Measurements from ENCODE around the gene INPP5A.

The INPP5A gene

DNA sequence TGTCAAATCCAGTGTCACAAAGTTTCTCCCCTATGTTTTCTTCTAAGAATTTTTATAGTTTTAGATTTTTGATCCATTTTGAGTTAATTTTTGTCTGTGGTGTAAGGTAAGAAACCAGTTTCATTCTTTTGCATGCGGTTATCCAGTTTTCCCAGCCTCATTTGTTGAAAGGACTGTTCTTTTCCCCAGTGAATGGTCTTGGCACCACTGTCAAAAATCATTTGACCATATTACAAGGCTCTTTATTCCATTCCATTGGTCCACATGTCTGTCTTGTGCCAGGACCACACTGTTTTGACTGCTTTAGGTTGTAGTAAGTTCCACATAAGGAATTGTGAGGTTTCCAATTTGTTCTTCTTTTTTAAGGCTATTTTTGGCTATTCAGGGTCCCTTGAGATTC is 64.0 kb downstream of the INPP5A start:
- no peak for DNase-seq

DNA sequence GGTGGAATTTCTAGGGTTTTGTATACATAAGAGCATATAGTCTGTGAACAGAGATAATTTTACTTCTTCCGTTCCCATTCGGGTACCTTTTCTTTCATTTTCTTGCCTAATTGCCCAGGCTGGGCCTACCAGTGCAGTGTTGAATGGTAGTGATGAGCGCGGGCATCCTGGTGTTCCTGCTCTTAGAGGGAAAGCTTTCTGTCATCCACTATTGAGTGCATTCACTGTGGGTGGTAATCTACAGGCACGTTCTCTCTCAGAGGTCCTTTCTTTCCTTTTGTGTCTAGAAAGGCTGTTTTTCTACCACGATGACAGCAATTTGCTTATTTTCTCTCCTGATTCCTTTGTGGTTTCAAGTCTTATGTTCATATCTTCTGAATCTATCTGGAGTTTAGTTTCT is 65.0 kb downstream of the INPP5A start:
- no peak for DNase-seq

DNA sequence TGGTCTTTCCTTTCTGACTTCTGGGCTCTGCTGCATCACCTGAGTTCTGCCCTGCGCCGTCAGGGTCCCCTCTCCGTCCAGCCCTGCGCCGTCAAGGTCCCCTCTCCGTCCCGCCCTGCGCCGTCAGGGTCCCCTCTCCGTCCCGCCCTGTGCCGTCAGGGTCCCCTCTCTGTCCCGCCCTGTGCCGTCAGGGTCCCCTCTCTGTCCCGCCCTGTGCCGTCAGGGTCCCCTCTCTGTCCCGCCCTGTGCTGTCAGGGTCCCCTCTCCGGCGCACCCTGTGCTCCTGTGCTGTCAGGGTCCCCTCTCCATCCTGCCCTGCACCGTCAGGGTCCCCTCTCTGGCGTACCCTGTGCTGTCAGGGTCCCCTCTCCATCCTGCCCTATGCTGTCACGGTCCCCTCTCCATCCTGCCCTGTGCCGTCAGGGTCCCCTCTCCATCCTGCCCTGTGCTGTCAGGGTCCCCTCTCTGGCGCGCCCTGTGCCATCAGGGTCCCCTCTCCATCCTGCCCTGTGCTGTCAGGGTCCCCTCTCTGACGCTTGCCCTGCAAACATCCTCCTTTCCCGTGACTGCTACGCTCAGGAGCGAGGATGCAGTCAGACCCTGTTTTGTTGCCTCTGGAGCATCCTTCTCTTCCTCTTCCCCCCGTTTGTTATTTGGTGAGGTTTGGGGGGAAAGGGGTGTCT is 66.4 kb downstream of the INPP5A start:
- no peak for DNase-seq

DNA sequence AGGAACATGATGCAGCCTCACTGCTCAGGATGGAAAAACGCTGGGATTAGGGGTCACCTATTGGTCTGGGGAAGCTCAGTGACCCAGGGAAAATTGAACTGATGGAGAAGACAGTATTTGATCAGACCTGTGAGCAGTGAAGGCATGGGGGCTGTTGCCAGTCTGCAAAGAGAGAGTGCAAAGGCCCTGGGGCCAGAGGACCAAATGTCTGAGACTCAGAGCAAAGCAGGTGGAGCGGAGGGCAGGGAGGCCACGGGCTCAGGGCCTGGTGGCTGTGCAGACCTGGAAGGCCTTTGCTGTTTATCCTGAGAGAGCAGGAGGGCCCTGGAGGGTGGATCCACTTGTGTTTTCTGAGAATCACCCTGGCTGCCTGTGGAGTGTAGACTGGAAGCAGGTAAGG is 67.1 kb downstream of the INPP5A start:
- no peak for DNase-seq

DNA sequence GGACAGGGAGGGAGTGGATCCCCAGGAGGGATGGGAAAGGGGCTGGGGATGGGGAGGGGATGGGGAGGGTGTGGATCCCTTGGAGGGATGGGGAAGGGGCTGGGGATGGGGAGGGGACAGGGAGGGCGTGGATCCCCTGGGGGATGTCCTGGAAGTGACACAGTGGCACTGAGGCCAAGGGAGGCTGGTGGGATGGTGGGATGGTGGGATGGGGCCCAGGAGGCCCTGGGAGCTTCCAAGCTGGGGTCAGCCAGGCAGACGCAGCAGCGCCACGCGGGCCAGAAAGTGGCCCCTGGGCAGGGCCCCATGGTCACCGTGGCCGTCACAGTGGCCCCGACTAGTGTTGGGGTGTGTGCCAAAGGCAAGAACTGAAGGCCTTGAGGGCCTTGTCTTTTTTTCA is 67.8 kb downstream of the INPP5A start:
- DNase-seq = no peak

DNA sequence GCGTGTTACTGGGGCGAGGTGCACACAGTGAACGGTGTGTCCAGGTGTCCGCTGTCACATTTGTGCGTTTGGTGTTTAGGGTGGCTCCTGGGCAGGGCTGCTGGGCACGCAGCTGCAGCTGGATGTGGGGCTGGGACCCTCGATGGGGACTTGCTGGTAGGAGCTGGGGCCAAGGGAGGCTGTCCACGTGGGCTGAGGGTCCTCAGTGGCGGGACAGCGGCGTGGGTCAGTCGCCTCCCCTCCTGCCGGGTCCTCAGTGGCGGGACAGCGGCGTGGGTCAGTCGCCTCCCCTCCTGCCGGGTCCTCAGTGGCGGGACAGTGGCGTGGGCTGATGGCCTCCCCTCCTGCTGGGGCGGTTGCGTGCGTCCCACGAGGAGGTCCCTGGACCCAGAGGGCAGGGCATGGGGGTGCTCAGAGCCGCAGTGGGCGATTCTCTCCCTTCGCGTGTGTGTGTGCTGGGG is 68.5 kb downstream of the INPP5A start:
- no peak for DNase-seq

DNA sequence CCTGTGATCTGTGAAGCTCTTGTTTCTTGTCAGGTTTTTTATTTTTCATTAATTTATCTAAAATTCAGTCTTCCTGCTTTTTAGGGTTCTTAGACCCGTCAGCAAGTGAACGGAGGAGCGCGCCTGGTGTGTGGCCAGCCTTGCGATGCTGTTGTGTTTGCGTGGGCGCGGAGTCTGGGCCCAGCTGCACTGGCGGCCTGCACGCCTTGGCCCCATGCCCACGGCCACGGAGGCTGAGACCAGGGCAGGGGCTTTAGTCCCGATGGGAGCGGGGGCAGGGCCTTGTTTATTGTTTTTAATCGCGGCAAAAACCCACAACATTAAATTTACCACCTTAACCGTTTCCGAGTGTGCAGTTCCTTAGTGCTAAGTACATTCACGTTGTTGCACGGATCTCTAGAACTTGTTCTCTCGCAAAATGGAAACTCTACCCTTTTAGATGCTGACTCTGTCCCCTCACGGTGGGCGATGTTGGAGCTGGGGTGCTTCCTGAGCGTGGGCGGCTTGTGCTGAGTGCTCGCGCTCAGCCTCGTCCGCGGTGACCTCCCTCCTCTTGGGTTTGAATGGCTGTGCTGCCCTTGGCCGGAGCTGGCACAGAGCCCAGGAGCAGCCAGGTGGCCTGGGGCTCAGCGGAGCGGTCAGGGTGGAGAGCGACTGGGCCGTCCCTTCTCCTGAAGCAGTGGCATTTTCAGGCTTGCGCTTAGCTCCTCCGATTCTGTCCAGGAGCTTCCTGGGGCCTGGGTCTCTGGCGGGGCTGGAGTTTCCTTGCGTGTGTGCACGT is 69.1 kb downstream of the INPP5A start:
- no peak for DNase-seq

DNA sequence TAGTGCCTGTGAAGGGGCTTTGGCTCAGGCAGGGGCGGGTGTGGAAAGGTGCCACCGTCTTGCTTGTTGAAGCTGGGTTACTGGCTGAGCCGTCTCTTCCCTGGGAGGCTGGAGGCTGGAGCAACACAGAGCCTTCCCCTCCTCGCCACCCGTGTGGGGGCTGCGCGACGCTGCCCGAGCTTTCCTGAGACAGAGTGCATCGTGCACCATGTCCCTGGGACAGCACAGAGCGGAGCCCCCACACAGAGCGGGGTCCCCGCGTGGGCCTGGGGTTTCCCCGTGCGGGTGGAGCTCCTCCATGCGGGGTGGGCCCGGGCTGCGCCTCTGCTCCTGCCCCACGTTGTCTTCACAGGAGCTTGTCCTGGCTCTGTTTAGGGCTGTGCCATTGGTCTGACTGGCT is 69.9 kb downstream of the INPP5A start:
- no peak for DNase-seq

DNA sequence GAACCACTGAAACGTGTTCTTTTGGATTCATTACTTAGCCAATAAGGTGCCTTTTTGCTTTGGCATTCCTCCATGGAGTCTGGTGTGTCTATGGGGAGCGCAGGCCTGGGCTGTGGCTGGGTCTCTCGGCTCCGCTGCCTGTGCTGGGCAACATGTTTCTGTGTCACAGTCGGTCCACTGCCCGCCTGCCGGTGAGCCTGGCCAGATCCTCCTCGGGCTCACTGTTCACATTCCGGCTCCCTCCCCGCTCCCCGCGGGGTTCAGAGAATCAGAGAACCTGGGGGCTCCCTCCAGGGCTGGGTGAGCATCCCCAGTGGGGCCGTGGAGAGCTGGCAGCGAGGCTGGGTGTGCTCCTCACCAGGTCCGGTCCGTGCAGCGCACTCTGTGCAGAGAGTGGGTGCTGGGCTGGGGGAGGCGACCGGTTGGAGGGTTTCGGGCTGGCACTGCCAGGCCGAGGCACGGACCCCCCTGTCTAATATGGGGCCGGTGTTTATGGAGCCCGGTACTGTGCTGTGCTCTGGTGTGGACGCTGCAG is 70.4 kb downstream of the INPP5A start:
- no peak for DNase-seq

DNA sequence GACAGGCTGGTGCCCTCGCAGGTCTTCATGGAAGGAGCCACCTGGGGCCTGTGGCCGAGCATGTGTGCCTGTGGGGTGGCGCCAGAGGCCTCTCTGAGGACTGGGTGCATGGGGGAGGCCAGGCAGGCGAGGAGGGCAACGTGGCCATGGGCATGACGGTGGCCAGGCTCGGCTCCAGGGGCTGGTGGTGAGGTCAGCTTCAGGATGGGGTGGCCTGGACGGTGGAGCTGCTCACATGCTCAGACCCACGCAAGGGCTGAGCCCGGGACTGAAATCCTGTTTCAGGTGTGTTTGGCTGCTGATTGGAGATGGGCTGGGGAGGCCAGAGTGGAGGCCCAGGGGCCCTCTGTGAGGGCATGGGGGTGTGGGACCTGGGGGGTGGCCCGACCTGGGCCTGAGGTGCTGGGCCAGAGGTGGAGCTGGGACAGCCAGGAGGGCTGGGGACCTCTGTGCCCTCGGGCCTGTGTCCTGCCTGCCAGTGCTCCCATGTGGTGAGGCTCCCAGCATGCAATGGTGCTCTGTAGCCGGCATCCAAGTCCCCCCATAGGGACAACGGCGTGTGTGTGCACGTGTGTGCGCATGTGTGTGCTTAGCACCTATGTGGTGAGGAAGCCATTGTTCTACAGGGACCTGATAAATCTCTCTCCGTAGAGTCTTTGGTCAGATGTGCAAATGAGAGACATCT is 71.1 kb downstream of the INPP5A start:
- DNase-seq = no peak

DNA sequence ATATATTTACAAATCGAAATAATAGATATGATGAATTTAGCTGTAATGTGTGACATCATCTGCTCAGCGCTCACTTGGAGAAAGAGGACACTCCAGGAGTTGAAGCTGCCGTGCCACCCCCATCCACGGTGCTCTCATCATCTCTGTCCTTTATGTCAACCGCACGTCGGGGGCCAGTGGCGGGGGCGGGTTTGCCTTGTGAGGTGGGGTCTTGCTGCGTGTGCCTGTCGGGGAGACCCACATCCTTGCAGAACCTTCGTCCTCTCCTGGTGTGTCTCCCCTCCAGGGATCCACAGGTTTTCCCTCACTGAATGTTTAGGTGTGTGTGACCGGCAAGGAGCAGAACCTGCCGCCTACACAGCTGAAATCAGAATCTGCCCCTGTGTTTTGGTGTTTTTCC is 71.6 kb downstream of the INPP5A start:
- no peak for DNase-seq

DNA sequence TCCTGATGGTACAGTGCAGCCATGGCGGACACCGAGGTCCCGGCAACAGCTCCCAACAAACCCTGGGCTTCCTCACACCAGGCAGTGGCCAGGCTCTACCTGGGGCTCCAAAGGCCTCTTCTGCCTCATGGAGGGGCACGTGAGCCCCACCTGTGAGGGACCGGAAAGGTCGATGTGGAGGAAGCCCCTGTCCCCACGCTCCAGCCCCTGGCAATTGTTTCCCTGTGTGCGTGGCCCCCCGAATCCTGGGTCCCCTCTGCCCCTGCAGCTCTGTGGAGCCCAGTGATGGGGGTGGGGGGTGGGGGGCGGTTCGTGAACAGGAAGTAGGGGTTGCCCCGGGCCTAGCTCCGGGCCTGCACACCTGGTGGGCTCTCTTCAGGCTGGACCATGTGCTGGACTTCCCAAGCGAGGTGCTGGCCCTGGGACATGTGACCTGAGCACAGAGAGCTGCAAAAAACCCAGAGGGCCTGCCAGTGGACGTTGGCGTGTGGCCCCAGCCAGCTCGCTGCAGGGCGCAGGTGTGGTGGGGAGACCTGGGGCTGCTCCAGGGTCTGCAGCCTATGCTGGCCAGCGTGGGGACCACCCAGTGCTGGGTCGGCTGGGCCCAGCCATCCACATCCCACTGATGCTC is 72.6 kb downstream of the INPP5A start:
- DNase-seq = no peak

DNA sequence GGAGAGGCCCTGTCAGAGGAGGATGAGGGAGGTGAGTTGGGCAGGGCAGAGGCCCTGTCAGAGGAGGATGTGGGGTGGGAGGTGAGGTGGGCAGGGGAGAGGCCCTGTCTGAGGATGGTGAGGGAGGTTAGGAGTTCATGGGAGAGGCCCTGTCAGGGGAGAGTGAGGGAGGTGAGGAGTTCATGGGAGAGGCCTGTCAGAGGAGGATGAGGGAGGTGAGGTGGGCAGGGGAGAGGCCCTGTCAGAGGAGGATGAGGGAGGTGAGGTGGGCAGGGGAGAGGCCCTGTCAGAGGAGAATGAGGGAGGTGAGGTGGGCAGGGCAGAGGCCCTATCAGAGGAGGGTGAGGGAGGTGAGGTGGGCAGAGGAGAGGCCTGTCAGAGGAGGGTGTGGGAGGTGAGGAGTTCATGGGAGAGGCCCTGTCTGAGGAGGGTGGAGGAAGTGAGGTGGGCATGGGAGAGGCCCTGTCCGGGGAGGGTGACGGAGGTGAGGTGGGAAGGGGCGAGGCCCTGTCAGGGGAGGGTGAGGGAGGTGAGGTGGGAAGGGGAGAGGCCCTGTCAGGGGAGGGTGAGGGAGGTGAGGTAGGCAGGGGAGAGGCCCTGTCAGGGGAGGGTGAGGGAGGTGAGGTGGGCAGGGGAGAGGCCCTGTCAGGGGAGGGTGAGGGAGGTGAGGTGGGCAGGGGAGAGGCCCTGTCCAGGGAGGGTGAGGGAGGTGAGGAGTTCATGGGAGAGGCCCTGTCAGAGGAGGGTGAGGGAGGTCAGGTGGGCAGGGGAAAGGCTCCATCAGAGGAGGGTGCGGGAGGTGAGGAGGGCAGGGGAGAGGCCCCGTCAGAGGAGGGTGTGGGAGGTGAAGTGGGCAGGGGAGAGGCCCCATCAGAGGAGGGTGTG is 73.7 kb downstream of the INPP5A start:
- DNase-seq = no peak

DNA sequence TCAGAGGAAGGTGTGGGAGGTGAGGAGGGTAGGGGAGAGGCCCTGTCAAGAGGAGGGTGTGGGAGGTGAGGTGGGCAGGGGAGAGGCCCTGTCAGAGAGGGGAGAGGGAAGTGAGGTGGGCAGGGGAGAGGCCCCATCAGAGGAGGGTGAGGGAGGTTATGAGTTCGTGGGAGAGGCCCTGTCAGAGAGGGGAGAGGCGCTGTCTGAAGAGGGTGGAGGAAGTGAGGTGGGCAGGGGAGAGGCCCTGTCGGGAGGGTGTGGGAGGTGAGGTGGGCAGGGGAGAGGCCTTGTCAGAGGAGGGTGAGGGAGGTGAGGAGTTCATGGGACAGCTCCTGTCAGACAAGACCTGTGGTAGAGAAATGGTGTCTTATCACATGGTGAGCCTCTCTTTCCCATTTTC is 74.4 kb downstream of the INPP5A start:
- DNase-seq = no peak

DNA sequence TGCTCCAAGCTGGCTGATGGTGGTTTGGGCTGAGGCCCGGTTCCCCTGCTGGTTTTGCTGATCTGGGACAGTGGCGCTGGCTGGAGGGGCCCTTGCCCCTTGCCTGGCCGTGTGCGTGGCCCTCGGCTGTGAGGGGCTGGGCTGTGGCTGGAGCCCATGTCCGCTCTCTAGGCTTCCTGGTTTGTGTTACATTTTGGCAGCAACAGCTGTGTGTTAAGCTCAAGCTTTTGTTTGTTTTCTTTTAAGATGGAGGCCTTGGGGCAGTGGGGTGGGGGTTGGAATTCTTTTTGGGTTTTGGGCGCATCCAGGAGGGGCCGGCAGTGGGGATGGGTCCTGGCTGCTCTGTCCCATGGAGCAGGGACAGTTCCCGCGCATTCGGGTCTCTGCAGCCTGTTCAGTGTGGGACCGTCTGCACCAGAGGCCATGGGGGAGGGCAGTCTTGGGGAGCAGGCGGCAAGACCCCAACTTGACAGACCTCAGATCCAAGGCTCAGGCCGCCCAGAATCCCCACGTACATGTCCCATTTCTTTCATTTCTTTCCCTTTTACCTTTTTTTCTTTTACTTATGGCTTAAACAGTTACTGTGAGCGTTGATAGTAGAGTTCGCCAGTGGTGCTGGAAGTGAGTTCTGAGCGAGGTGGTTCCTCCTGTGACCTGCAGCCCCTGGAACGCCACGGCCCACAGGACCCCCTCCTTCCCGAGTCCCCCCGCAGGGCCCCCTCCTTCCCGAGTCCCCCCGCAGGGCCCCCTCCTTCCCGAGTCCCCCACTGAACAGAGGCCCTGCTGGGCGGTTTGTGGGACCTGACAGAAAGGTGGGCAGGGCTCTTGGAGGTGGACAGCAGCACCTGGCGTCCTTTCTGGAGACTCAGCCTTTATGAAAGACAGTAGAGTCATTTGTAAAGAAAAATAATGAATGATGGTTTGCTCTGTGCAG is 75.3 kb downstream of the INPP5A start:
- no peak for DNase-seq

DNA sequence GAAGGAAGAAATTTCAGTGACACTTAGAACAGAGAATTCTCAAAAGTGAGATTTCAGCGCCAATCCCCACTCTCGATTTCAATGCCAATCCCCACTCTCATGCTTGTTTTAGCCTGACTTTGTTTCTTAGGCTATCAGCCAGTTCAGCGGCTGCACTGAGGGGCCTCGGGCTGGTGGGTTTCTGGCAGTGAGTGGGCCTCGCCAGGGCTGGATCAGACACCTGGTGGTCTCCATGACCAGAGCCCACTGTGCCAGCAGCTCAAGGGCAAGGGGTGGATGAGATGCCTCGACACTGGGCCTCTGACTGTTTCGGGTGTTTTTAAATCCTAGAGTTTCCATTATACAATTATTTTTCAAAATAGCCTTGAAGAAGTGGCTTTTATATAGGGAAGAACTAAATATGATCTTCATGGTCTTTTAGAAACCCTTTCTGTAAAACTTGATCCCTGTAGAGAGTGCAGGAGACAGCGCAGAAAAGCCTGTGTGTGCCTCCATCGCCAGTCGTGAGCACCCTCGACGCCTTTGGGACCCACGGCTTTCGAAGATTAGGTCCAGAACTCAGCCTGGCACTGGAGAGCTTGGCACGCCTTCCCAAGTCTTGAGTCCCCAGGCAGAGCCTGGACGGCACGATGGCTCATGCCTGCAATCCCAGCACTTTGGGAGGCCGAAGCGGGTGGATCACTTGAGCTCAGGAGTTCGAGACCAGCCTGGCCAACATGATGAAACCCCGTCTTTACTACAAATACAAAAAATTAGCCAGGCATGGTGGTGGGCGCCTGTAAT is 76.2 kb downstream of the INPP5A start:
- DNase-seq = no peak

DNA sequence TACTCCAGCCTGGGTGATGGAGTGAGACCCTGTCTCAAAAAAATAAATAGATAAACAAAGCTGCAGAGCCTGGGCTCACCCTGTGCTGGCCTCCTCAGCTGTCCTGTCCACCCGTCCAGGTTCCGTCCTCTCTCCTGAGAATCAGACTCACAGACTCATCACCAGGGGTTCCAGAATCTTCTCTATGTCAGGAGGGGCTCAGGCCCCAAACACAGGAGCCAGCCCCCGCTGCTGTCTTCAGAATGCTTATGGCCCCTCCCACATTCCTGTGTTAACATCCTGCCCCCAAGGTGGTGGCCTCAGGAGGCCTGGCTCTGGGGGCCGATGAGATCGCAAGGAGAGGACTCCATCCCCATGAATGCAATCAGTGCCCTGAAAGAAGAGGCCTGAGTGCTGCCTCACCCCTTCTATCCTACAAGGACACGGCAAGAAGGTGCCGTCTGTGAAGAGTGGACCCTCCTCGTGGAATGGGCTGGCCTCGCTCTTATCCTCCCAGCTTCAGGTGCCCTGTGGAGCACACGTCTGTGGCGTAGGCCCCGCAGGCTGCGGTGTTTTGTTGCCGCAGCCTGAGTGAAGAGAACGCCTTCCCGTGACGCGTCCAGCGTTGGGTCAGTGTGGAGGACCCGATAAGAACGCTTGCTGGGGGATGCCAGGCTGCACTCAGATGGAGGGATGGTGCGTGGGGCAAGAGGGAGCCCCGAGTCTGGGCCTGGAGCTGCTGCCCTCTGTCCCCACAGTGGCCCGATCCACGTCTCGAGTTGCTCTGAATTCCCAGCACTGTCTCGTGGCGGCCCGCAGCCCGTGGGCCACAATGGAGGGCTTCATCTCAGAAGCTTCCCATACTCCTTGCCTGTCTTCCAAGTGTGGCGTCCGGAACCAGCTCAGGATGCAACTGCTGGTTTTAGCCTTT is 77.1 kb downstream of the INPP5A start:
- no peak for DNase-seq

DNA sequence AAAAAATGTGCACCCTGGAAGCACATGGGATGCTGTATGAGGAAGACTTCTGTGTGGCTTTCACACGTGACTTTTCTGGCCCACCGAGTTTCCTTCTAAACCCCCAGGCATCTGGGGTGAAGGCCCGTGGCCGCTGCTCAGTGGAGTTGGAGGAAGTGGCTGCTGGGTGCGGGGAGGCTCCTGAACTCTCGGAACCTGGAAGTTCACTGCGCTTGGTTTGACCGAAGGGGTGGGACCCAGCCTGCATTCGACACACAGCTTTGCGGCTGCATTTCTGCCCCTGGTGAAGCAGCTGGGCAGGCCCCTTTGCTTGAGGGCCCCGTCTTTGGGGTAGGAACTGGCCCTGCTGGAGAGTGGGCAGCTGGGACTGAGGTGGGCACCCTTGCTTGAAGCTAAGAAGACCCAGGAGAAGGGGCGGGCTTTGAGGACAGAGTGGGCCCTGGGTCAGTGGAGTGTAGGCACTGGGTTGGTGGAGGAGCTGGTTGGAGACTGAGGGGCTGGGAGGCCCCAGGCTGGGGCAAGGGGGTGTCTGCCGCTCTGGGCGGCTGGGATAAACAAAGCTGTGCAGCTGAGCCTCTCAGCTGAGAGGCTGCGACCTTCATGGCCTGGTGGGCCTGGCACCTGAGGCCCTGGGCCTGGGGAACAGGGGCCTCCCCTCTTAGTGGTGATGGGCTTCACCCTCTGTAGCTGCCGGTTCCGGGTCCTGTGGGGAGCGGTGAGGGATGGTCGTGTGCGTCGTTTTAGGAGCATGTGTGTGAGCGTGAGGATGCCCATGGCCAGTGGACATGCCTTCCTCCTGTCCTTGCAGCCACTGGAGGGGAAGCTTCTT is 78.0 kb downstream of the INPP5A start:
- DNase-seq = no peak
